Osteoblast (primary cell): ENCODE measurements around the gene ATP6V1G1. TPM values are rescaled to one million over a fixed set of nuclear protein-coding genes. Genes with fewer than 3 reads are reported as not detected.

ENCODE experiments used
- DNase-seq: peaks from one replicate; pipeline ENCODE4 v3.0.0; 2011; ENCODE audit warnings: low spot score, mixed read lengths; ENCODE audit not compliant: insufficient read length; ENCODE audit errors: missing footprints
- H2AFZ ChIP-seq: 2 replicates; pipeline ENCODE4 v1.6.0; 2011; ENCODE audit warnings: mild to moderate bottlenecking, low read length
- H3K27ac ChIP-seq: 2 replicates; pipeline ENCODE4 v1.5.1; 2011; ENCODE audit warnings: mild to moderate bottlenecking, low read depth, low read length, moderate library complexity
- H3K27me3 ChIP-seq: 2 replicates; pipeline ENCODE4 v1.6.0; 2012; ENCODE audit warnings: mild to moderate bottlenecking, control low read depth, inconsistent platforms, low read length, moderate library complexity; ENCODE audit not compliant: insufficient read depth
- H3K36me3 ChIP-seq: 2 replicates; pipeline ENCODE4 v1.5.1; 2011; ENCODE audit warnings: mild to moderate bottlenecking, low read length, control low read depth, moderate library complexity; ENCODE audit not compliant: insufficient read depth
- H3K4me1 ChIP-seq: 2 replicates; pipeline ENCODE4 v1.5.1; 2011; ENCODE audit warnings: mild to moderate bottlenecking, low read length, control low read depth, moderate library complexity; ENCODE audit not compliant: insufficient read depth
- H3K4me2 ChIP-seq: 2 replicates; pipeline ENCODE4 v1.6.0; 2011; ENCODE audit warnings: mild to moderate bottlenecking, low read length; ENCODE audit not compliant: insufficient read depth
- H3K4me3 ChIP-seq: fragments of 200-600 bp; sonication (generic); 3 replicates; pipeline ENCODE4 v1.5.1; 2012; ENCODE audit warnings: mild to moderate bottlenecking, low read length, inconsistent platforms; ENCODE audit not compliant: insufficient read depth
- H3K79me2 ChIP-seq: 2 replicates; pipeline ENCODE4 v1.6.0; 2012; ENCODE audit warnings: mild to moderate bottlenecking, low read length, control low read depth, inconsistent platforms; ENCODE audit not compliant: insufficient read depth
- H3K9me3 ChIP-seq: 2 replicates; pipeline ENCODE4 v1.5.1; 2011; ENCODE audit warnings: low read depth, low read length, control low read depth
- H4K20me1 ChIP-seq: 2 replicates; pipeline ENCODE4 v1.6.0; 2012; ENCODE audit warnings: mild to moderate bottlenecking, low read length, control low read depth; ENCODE audit not compliant: insufficient read depth
- total RNA-seq: library from RNA; depleted of rRNA; stranded (reverse); fragments of >200 nt; gene quantifications from 2 replicates; pipeline ENCODE4 v1.2.3, GENCODE V29; 2012
- TF ChIP-seq, protein P1 (sequence below): IDR thresholded peaks from 2 replicates; pipeline ENCODE4 v1.5.1; 2011; ENCODE audit warnings: mild to moderate bottlenecking, low read depth, low read length, moderate library complexity; ENCODE audit errors: extremely low read depth

ATP6V1G1 gene
- total RNA-seq, 1 donor: 98.8 TPM

DNA sequence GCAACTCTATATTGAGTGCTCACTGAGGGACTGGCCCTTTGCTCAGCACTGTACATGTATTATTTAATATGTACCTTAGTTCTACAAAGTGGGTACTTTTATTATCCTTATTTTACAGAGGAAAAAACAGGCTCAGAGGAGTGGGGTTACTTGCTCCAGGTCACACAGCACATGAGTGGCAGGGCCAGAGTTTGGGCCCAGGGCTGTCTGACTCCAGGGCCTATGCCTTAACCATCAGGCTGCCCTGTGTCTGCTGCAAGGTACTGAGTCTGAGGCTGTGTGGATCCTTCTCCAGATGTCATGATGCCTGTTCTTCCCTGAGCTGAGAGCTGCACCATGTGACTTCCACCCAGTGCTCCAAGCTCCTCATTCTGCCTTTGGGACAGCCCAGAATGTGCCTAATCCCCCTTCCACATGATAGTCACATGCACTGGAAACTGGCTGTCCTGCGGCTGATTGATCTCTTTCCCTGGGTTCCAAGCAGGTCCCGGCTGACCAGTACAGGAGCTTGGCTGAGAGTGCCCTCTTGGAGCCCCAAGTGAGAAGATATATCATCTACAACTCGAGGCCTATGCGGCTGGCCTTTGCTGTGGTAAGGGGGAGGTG, 38.9 kb downstream of the ATP6V1G1 start:
- Histone ChIP-seq H3K27ac (no peak overlapping the region), H3K36me3 (peaks cover 17% of the 10 kb centered on the region), H3K27me3 (no peaks in the 10 kb centered on the region), H3K4me2 (no peak overlapping the region), H3K4me1 (peaks cover 18% of the 10 kb centered on the region), H3K4me3 (no peak overlapping the region), H3K9me3 (no peaks in the 10 kb centered on the region), H3K79me2 (no peaks in the 10 kb centered on the region), H4K20me1 (no peaks in the 10 kb centered on the region), H2AFZ (no peak overlapping the region)
- TF ChIP-seq, protein P1, sequence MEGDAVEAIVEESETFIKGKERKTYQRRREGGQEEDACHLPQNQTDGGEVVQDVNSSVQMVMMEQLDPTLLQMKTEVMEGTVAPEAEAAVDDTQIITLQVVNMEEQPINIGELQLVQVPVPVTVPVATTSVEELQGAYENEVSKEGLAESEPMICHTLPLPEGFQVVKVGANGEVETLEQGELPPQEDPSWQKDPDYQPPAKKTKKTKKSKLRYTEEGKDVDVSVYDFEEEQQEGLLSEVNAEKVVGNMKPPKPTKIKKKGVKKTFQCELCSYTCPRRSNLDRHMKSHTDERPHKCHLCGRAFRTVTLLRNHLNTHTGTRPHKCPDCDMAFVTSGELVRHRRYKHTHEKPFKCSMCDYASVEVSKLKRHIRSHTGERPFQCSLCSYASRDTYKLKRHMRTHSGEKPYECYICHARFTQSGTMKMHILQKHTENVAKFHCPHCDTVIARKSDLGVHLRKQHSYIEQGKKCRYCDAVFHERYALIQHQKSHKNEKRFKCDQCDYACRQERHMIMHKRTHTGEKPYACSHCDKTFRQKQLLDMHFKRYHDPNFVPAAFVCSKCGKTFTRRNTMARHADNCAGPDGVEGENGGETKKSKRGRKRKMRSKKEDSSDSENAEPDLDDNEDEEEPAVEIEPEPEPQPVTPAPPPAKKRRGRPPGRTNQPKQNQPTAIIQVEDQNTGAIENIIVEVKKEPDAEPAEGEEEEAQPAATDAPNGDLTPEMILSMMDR: no peak
- no peak for DNase-seq

DNA sequence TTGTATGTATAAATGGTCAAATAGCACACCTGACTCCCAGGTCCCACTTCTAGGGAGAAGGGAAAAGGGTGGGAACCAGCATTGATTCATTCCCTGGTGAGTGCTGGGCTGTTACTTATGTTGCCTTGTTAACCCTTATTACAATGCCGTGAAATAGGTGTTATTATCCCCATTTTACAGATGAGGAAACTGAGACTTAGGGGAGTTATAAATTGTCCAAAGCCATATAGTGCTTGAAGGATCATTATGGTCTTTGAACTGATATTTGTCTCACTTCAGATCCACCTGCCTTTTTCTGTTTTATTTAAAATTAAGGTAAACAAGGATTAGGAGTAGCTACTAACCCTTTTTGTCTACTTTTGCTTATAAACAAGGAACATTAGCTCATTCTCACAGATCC, 40.0 kb downstream of the ATP6V1G1 start:
- H3K27ac ChIP-seq: no peak overlapping the region
- no peaks in the 10 kb centered on the region for H3K9me3 ChIP-seq
- H3K79me2 ChIP-seq: no peaks in the 10 kb centered on the region
- no peak overlapping the region for H2AFZ ChIP-seq
- no peaks in the 10 kb centered on the region for H3K27me3 ChIP-seq
- H4K20me1 ChIP-seq: no peaks in the 10 kb centered on the region
- no peak overlapping the region for H3K4me2 ChIP-seq
- no peak for DNase-seq
- H3K36me3 ChIP-seq: peaks cover 17% of the 10 kb centered on the region
- peaks cover 7% of the 10 kb centered on the region for H3K4me1 ChIP-seq
- TF ChIP-seq, protein P1: no peak
- H3K4me3 ChIP-seq: no peak overlapping the region

DNA sequence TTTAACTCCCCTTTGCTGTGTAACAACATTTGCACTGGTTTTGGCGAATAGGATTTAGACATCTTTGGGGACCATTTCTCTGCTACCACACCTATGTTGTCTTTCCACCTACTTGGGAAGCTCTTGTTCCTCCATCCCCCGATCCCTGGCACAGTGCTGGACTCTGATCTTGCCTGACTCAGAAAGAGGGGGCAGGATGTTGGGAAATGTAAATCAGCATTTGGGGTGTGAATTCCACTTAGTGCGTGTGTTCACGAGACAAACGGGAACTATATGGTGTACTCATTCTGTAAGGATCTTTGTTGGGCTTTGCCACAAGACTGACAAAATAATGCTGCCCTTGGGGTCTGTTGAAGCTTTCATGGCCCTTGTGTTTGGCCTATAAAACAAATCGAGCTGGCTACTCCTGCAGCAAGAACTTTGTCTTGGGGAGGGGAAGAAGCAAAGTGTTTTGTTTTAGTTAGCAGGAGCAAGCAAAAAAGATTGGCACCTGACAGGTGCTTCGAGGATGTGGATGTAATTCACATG, 42.1 kb downstream of the ATP6V1G1 start:
- no peaks in the 10 kb centered on the region for H4K20me1 ChIP-seq
- H3K4me1 ChIP-seq: peaks cover 3% of the 10 kb centered on the region
- H3K36me3 ChIP-seq: peaks cover 17% of the 10 kb centered on the region
- TF ChIP-seq, protein P1: no peak
- H2AFZ ChIP-seq: no peak overlapping the region
- DNase-seq: no peak
- no peak overlapping the region for H3K4me3 ChIP-seq
- no peak overlapping the region for H3K27ac ChIP-seq
- H3K9me3 ChIP-seq: no peaks in the 10 kb centered on the region
- H3K27me3 ChIP-seq: no peaks in the 10 kb centered on the region
- no peaks in the 10 kb centered on the region for H3K79me2 ChIP-seq
- no peak overlapping the region for H3K4me2 ChIP-seq

DNA sequence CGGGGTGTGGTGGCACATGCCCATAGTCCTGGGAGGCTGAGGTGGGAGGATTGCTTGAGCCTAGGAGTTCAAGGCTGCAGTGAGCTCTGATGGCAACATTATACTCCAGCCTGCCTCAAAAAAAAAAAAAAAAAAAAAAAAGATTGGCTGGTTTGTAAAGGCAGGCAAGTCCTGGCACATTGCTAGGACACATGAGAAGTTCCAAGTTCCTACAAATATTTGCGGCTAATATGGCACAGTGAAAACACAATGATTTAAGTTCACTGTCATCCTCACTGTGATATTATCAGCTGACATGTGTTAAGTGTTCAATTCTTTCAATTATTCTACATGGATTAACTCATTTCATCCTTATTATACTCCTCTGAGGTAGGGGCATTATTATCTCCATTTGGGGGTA, 43.6 kb downstream of the ATP6V1G1 start:
- H3K9me3 ChIP-seq: no peaks in the 10 kb centered on the region
- DNase-seq: no peak
- peaks cover 3% of the 10 kb centered on the region for H3K4me1 ChIP-seq

More for the DNA sequence above, 43.6 kb downstream of the ATP6V1G1 start:
- Histone ChIP-seq H4K20me1 (no peaks in the 10 kb centered on the region), H3K79me2 (no peaks in the 10 kb centered on the region), H3K27me3 (no peaks in the 10 kb centered on the region), H3K27ac (no peak overlapping the region), H2AFZ (no peak overlapping the region), H3K36me3 (peaks cover 17% of the 10 kb centered on the region), H3K4me3 (no peak overlapping the region), H3K4me2 (no peak overlapping the region)
- TF ChIP-seq, protein P1: no peak
